ENCODE results near the gene CCDC93.
"Not testable (repeated sequence)": the region's sequence is repeated elsewhere in the genome, so short reads cannot be mapped to it uniquely, and the experiment has no call there.

The CCDC93 gene

DNA sequence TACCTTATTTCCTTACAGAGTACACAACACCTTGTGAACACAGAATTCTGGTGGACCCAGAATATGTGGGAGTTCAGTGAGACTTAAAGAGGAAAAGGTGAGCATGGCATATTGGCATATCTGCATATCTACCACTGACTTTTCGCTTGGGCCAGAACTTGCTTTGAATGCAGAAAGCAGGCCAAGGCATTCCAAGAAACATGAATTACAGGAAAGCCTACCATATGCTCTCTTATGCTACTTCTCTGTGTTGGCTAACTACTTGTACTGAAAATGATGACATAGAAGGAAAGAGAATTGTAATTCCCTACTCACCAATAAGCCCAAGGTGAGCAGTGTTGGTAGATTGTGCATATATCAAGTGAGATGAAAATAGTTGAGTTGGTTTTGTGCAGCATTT lies 31.4 kb upstream of the CCDC93 start:
- FAIRE-seq = no peak

DNA sequence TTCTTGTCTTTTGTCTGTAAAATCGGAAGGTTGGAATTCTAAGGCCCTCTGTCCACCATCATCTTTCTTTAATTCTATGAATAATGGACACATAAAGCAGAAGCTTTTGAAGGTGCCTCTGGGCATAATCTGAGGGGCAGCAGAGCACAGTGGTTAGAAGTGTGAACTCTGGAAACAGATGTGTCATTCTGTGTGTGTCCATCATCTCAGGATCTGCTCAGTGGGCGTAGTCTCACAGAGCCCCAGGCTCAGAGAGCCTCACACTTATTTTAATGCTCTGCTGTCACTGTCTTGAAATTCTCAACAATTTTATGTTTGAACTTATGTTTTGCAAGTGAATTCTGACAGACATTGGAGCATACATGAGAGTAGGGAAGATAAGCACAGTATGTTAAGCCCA lies 31.0 kb upstream of the CCDC93 start:
- FAIRE-seq = no peak

- no peak for FAIRE-seq
These were observed 30.3 kb upstream of the CCDC93 start for GRCh38 chr2:118044103-118044716.

DNA sequence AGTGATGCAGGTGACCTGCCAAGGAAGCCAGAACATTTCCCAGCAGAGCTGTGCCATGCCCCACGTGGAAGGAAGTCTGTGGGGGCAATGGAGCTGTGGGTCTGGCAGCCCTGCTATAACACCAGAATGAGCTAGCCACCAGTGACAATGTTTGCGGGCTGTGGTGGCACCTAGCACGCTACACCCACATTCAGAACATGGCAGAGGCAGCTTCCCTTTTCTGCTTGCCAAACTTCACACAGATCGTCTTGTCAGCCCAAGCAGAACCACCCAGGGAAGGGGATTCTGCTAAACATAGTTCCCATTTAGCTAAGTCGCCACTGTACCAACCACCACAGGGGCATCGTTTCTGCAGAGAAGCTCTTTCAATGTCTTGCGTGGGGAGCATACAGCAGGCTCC lies 27.0 kb upstream of the CCDC93 start:
- FAIRE-seq = no peak

DNA sequence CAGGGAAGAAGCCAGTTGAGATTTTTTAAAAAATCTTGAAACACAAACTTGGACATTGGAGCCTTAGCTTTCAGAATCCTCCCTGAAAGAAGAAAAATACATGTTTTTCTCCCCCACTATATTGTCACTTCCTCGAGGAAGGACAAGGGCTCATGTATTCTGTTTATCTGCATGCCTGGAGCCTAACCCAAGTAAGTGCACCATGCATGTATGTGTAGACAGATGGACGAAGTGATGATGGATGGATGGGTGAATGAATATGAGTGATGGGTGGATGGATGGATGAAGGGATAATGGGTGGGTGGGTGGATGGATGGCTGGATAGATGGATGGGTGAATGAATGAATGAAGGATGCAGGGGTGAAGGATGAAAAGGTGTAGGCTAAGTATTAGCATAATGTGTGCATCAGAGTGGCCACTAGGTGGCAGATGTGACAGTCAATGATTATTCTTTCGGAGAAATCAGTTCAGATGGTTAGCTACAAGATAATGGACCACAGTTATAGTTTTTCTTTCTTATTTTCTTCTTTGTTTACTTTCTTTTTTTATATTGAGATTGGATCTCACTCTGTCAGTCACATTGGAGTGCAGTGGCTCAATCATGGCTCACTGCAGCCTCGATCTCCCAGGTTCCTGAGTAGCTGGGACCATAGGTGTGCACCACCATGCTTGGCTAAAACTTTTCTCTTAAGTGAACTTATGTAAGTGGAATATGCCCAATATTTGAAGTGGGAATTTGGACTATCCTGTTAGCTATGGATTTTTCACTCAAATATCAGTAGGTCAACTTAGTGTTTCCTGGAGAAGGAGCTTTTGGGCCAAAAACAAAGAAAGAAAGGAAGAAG lies 18.5 kb upstream of the CCDC93 start:
- peak; percentile 73 for FAIRE-seq

- no peak for FAIRE-seq
These were observed 17.7 kb upstream of the CCDC93 start for GRCh38 chr2:118031566-118031965.

- FAIRE-seq = no peak
These were observed 15.2 kb upstream of the CCDC93 start for GRCh38 chr2:118029025-118029424.

- no peak for FAIRE-seq
These were observed 7.5 kb upstream of the CCDC93 start for GRCh38 chr2:118021356-118021755.

DNA sequence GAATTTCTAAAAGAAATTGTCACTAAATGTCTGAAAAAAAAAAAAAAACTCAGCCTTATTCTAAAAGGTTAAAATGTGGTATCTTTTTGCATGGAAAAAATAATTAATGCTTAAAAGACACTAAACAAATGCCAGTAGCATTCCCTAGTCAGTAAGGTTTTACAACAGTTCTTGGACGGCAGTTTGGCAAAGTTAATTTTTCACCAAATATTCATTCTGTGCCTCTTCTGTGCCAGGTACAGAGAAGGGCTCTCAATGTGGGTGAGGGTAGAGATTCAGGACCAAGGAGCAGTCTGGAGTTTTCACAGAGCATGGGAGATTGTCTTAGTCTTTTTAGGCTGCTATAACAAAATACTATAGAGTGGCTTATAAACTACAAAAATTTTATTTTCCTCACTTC lies 6.0 kb upstream of the CCDC93 start:
- FAIRE-seq = no peak

DNA sequence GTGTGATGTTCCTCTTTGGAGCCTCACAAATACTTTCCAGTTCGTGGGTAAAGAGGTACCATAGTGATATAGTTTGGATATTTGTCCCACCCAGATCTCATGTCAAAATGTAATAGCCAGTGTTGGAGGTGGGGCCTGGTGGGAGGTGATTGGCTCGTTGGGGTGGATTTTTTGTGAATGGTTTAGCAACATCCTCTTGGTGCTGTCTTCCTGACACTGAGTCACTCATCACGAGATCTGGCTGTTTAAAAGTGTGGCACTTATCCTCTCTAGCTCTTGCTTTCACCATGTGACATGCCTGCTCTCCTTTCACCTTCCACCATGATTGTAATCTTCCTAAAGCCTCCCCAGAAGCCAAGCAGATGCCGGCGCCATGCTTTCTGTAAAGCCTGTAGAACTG lies 3.0 kb upstream of the CCDC93 start:
- FAIRE-seq = no peak

- FAIRE-seq = not testable (repeated sequence)
These were observed 1.9 kb upstream of the CCDC93 start for GRCh38 chr2:118015761-118016160.

DNA sequence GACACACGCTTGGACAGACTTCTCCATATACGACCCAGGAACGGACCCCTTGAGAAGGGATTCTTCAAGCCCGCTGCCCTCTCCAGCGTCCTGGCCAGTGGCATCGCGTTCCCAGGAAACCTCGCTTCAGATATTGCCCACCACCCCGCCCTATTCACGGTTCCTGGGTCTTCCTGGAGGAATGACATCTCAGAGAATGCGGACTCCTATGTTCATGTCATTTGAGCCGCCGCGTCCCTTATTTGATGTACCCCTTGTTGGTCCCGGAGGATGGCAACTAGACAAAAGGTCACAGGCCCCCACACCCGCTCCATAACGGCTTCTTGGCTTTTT lies 588 bp upstream of the CCDC93 start:
- no peak for FAIRE-seq

DNA sequence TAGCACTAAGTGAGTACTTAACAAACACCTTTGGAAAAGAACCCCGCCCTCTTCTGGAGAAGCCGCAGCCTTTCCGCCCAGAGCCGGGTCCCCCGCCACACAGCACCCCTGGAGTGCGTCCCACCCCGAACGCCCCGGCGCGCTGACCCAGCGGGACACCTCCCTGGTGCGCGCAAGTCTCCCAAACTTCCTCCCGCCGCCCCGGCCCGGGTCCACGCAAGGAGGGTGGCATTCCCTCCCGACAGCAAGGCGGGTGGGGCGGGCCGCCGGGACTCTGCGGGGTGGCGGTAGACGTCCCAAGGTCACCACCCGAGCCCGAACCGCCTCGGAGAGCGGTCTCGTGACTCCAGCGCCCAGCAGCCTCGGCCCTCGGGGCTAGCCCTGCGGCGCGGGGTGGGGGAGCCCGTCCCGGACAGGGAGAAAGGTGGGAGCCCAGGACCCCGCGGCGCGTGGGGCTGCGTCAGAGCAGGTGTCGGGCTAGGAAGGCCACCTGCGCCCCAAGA lies 598 bp downstream of the CCDC93 start:
- FAIRE-seq = no peak

- FAIRE-seq = no peak
These were observed 1.1 kb downstream of the CCDC93 start for GRCh38 chr2:118012778-118013177.

GRCh38 chr2:118010473-118010872 lies 3.4 kb downstream of the CCDC93 start:
- no peak for FAIRE-seq

DNA sequence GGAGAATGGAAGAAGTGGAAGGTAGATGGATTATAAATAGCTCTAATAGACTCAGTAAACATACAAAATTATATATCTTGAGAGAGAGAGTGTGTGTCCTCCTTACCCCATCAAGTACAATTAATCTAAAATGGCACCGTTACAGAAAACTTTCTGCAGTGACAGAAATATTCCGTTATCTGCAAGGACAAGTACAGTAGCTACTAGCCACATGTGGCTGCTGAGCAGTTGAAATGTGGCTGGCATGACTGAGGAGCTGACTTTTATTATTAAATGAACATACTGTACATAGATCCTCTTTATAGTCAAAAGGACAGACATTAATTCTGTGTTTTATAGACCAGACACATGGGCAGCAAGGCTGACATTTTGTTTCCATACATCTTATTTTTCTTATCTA lies 7.0 kb downstream of the CCDC93 start:
- no peak for FAIRE-seq

DNA sequence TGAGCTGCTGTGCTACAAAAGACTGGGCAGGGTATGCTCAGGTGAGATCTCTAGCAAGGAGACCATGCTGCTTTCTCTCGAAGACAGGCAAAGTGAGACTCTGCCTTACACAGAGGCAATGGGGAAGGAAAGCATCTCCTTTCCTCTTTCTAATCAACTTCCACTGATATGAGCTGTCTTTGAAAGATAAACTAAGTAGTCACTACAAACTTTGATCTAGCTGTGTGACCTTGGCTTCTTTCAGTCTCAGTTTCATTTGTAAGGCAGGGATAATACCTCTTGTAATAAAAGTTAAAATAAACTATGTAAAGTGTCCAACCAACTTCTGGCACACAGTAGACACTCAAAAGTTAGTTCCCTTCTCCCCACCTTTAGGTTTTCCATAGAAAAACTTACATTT lies 7.5 kb downstream of the CCDC93 start:
- no peak for FAIRE-seq

DNA sequence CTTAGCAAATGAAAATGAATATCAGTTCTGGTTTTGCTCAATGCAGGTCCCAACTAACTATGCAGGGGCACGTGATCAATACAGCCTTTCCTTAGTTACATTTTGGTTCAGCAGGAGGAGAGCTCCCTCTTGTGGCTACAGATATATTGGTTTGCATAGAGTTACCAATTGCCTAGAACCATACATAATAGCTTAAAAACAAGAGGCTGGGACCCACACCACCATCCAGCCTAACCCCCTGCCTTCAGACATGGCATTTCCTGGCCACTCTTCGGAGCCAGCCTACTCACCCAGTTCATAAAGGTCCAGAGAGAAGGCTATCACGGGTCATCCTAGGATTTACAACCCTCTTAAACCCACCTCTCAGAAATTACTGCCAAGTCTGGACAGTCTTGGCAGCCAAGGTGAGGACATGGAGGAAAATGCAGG lies 10.5 kb downstream of the CCDC93 start:
- FAIRE-seq = peak; percentile 3

DNA sequence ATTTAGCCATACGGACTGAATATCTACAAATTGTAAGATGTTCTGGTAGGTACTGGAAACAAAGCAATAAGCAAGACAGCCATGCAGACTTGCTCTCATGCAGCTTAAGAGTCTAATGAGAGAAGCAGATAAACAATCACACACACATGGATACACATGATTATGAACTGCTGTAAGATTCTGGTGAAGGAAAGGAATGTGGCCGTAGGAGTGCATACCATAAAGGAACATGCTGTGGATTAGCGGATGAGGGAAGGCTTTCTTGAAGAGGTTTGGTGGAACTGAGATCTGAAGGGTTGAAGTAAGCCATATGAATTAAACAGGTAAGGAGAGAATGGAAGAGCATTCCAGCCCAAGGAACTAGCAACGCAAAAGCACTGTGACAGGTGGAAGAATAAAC lies 13.8 kb downstream of the CCDC93 start:
- FAIRE-seq = no peak

GRCh38 chr2:117997872-117998454 lies 15.9 kb downstream of the CCDC93 start:
- no peak for FAIRE-seq

DNA sequence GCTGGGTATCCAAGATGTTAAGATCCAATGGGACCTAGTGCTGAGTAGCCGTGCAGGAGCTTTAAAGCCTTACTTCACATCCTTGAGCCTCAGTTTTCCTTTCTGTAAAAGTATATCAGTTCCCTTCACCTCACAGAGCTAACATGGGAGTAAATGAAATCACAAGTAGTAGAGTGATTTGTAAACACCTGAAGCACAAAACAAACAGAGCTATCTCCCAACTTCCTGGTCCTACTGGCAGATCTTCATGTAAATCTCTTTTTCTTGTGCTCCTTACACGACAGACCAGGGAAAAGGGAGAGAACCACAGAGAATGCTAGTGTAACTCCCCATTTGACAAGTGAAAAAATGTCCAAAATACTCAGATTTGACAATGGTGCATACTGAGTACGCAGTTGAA lies 17.3 kb downstream of the CCDC93 start:
- no peak for FAIRE-seq

GRCh38 chr2:117994729-117995128 lies 19.1 kb downstream of the CCDC93 start:
- FAIRE-seq = no peak

GRCh38 chr2:117989854-117990438 lies 23.9 kb downstream of the CCDC93 start:
- FAIRE-seq = no peak

GRCh38 chr2:117987121-117987520 lies 26.7 kb downstream of the CCDC93 start:
- FAIRE-seq = no peak

Data from G401.6 (cell line).